GM08714 (cell line): ENCODE results near the gene JMJD4.

Experiments
- H3K4me3 ChIP-seq: fragments of 200-500 bp; sonication (Bioruptor generic); 2 replicates; pipeline ENCODE4 v1.5.1; 2014; ENCODE audit warnings: mild to moderate bottlenecking, low read length, inconsistent platforms
- ZNF274 ChIP-seq: IDR thresholded peaks from 2 replicates; pipeline ENCODE4 v1.6.1; 2012; ENCODE audit warnings: mild to moderate bottlenecking, low read depth, low read length

The JMJD4 gene

GRCh38 chr1:227748496-227749182, 13.5 kb upstream of the JMJD4 start:
- H3K4me3 ChIP-seq, result no peak overlapping the region
- TF ChIP-seq ZNF274, result no peak

GRCh38 chr1:227747948-227748495, 12.9 kb upstream of the JMJD4 start:
- no peak overlapping the region for H3K4me3 ChIP-seq
- no peak for TF ChIP-seq ZNF274

GRCh38 chr1:227747382-227747781, 12.3 kb upstream of the JMJD4 start:
- H3K4me3 ChIP-seq, result no peak overlapping the region
- no peak for TF ChIP-seq ZNF274

- TF ChIP-seq ZNF274, result no peak
- no peak overlapping the region for H3K4me3 ChIP-seq
These were observed 11.6 kb upstream of the JMJD4 start for GRCh38 chr1:227746676-227747075.

- no peak for TF ChIP-seq ZNF274
- H3K4me3 ChIP-seq, result no peak overlapping the region
These were observed 10.6 kb upstream of the JMJD4 start for GRCh38 chr1:227745568-227746265.

GRCh38 chr1:227744668-227745067, 9.6 kb upstream of the JMJD4 start:
- no peak overlapping the region for H3K4me3 ChIP-seq
- TF ChIP-seq ZNF274, result no peak

GRCh38 chr1:227742738-227743715, 7.9 kb upstream of the JMJD4 start:
- no peak for TF ChIP-seq ZNF274
- H3K4me3 ChIP-seq, result no peak overlapping the region

- TF ChIP-seq ZNF274, result no peak
These were observed 6.2 kb upstream of the JMJD4 start for GRCh38 chr1:227741166-227741870.

GRCh38 chr1:227740401-227740960, 5.4 kb upstream of the JMJD4 start:
- no peak for TF ChIP-seq ZNF274
- no peak overlapping the region for H3K4me3 ChIP-seq

More at GRCh38 chr1:227741166-227741870, 6.2 kb upstream of the JMJD4 start:
- no peak overlapping the region for H3K4me3 ChIP-seq

- H3K4me3 ChIP-seq, result no peak overlapping the region
- no peak for TF ChIP-seq ZNF274
These were observed 4.5 kb upstream of the JMJD4 start for GRCh38 chr1:227739636-227740035.

- no peak overlapping the region for H3K4me3 ChIP-seq
- TF ChIP-seq ZNF274, result no peak
These were observed 3.7 kb upstream of the JMJD4 start for GRCh38 chr1:227738820-227739219.

GRCh38 chr1:227736814-227737432, 1.8 kb upstream of the JMJD4 start:
- no peak overlapping the region for H3K4me3 ChIP-seq
- TF ChIP-seq ZNF274, result no peak
